DMS153 treated with DMSO at 0.1 percent for 48 hours (cell line): ENCODE measurements around the gene EXD2.
"Not testable (repeated sequence)": the region's sequence is repeated elsewhere in the genome, so short reads cannot be mapped to it uniquely, and the experiment has no call there.

Source experiments
- DNase-seq: peaks from one replicate; lab custom pipeline; 2025; ENCODE audit not compliant: unreplicated experiment; lab: John Stamatoyannopoulos, UW

Gene EXD2

DNA sequence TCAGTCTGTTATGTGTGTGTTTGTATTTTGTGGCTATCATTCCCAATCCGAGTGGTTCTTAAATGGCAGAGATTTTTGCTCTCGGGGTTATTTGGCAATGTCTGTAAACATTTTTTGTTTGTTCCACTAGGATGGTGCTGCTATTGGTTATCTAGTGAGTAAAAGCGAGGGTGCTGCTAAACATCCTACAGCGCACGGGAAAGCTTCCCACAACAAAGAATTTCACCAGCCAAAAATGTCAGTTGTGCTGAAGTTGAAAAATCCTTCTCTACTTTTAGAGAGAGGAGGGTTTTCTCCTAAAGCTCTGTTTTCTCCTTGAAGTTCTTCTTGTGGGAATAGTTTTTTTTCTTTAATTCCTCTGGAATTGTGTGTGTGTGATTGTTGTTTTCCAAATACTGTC lies 2.4 kb downstream of the EXD2 start:
- DNase-seq: no peak

DNA sequence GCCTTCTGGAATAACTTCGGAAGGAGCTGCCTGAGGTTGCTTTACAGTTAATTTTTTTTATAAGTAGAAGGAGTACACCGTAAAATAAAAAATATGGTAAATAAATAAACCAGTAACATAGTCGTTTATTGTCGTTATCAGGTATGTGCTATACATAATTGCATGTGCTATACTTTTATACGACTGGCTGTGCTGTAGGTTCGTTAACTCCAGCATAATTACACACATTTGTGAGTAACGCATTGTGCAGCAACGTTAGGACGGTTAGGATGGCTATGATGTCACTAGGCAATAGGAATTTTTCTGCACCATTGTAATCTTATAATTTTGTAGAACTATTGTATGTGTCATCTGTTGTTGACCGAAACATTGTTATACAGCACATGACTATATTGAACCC lies 8.5 kb downstream of the EXD2 start:
- no peak for DNase-seq

- DNase-seq: peak; percentile 8
Measured at GRCh38 chr14:69204753-69205152, 13.5 kb downstream of the EXD2 start.

DNA sequence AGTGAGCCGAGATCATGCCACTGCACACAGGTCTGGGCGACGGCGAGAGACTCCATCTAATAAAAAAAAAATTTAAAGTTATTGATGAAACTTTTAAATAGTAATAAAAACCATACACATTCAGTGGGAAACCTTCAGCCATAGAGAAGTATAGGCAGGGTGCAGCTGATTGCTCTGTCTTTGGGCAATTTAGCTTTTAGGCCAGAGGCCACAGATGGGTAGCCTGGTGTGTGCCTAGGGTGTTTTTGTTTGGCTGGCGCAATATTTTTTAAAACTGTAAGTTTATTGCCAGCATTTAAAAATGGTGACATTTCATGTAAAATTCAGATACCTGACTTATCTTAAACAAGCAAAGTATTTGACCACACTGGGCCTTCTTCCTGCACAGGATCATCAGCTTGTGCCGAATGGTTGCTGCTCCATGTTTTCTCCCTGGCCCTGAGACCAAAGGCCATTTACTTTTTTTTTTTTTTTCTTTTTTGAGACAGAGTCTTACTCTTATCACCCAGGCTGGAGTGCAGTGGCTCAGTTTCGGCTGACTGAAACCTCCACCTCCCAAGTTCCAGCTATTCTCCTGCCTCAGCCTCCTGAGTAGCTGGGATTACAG lies 16.2 kb downstream of the EXD2 start:
- DNase-seq: no peak

DNA sequence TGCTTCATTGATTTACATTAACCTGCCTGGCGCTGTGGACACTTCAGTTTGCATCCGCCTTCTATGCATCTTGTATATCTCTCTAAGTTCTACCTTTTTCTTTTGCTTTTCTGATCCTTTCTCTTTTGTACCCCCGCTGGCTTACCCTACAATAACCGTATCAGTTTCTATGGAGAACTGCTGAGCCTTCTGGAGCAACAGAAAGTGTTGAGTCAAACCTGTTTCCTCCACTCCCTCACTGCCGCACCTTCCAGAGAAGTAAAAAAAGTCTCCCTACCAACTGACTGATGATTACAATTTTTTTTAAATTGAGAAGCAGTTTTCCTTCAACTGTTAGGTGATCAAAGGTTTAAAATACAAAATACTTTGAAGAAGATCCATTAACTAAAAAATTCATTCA lies 17.4 kb downstream of the EXD2 start:
- no peak for DNase-seq

- no peak for DNase-seq
Measured at GRCh38 chr14:69214393-69214792, 23.1 kb downstream of the EXD2 start.

GRCh38 chr14:69217663-69218062 lies 26.4 kb downstream of the EXD2 start:
- not testable (repeated sequence) for DNase-seq

- DNase-seq: no peak
Measured at GRCh38 chr14:69224946-69225345, 33.6 kb downstream of the EXD2 start.

DNA sequence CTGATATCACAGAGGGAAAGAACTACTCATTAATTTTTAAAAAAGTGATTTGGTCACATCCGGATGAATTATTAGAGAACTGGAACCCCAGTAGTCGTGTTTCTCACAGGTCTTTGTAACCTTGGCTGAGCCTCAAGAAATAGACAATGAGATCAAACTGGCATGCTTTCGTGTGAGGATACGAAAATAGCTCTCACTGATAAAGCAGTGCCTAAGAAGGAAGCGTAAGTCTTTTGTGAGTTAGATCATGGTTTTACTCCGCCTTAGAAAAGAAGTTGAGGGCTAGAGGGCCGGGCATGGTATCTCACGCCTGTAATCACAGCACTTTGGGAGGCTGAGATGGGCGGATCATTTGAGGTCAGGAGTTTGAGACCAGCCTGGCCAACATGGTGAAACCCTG lies 34.9 kb downstream of the EXD2 start:
- no peak for DNase-seq

GRCh38 chr14:69226736-69227135 lies 35.4 kb downstream of the EXD2 start:
- no peak for DNase-seq

GRCh38 chr14:69231486-69231885 lies 40.2 kb downstream of the EXD2 start:
- DNase-seq: no peak

DNA sequence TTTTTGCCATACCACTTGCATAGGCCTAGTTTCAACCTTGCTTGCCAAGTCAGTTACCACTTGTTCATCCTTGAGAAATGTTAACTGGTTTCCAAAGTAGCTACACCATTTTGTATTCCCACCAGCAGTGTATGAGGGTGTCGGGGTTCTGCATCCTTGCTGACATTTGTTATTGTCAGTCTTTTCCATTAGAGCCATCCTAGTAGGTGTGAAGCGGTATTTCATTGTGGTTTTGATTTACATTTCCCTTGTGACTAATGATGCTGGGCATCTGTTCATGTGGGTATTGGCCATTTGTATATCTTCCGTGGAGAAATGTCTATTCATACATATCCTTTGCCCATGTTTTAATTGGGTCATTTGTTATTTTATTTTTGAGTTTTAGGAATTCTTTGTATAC lies 41.1 kb downstream of the EXD2 start:
- DNase-seq: no peak

- DNase-seq: no peak
Measured at GRCh38 chr14:69234106-69234505, 42.8 kb downstream of the EXD2 start.

- no peak for DNase-seq
Measured at GRCh38 chr14:69235708-69236107, 44.4 kb downstream of the EXD2 start.

- no peak for DNase-seq
Measured at GRCh38 chr14:69237142-69237541, 45.8 kb downstream of the EXD2 start.

DNA sequence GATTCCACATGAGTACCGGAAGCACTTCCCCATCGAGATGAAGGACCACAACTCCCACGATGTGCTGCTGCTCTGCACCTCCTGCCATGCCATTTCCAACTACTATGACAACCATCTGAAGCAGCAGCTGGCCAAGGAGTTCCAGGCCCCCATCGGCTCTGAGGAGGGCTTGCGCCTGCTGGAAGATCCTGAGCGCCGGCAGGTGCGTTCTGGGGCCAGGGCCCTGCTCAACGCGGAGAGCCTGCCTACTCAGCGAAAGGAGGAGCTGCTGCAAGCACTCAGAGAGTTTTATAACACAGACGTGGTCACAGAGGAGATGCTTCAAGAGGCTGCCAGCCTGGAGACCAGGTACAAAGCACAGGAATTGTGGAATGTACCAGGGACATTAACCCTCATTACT lies 46.3 kb downstream of the EXD2 start:
- no peak for DNase-seq

DNA sequence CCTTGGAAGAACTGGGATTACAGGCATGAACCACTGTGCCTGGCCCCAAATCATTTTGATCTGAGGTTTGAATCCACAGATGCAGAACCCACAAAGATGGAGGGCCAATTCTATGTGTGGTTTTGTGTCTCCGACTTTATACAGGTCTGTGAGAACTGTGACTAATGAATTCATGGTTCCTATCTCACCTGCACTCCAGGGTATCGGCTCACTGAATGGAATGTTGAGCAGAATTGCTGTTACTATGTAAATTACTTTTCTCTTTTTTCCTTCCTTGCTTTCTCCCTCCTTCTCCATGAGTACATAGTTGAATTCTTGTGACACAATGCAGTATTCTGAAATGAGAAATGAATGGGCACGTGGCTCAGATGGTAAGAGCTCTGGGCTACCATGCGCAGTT lies 47.6 kb downstream of the EXD2 start:
- no peak for DNase-seq

DNA sequence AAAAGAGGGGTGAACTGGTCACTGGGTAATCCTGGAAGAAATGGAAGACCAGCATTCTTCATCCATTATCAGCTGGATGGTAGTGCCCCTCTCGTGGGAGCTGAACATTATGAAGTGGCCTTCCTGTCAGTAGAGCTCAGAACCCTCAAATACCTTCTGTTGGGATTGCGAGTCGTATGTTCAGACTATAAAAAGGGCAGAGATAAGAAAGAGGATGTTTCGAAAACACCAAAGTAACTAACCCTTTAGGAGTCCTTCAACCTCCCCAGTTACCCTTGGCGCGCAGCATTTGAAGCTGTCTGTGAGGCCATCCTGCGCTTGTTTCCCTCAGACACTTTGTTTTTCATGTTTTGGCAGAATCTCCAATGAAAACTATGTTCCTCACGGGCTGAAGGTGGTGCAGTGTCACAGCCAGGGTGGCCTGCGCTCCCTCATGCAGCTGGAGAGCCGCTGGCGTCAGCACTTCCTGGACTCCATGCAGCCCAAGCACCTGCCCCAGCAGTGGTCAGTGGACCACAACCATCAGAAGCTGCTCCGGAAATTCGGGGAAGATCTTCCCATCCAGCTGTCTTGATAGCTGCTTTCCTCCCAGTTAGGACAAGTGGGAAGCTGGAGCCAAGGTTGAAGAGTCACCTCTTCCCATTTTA lies 49.4 kb downstream of the EXD2 start:
- no peak for DNase-seq

- DNase-seq: no peak
Measured at GRCh38 chr14:69241577-69241976, 50.3 kb downstream of the EXD2 start.

- DNase-seq: peak; percentile 4
Measured at GRCh38 chr14:69242311-69243224, 51.3 kb downstream of the EXD2 start.

DNA sequence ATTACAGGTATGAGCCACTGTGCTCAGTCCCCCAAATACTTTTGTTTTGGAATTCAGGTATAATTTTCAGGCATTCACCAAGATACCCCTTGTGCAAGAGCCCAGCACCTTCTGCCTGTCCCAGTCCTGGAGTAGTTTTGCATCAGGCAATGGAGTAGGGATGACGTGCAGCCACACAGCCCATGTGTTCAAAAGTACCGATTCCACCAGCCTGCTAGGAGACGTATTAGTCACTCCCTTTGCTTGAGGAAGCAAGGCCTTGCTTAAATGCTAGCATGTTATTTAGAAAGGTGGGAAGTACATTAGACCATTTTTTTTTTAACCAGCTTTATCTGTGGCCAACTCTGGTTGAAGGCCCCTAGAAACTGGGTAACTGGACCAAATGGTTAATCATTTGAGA lies 53.6 kb downstream of the EXD2 start:
- no peak for DNase-seq

GRCh38 chr14:69246331-69246730 lies 55.0 kb downstream of the EXD2 start:
- DNase-seq: no peak
